ENCODE measurements around the gene BMPR1A. TPM values are rescaled to one million over a fixed set of nuclear protein-coding genes. Genes with fewer than 3 reads are reported as not detected.

BMPR1A gene
- total RNA-seq, 1 experiment from 2014 or later, result 94.3 TPM

- POLR2A ChIA-PET, result no interaction called here
- in situ Hi-C loops (cut with HindIII; ENCODE audit: low pct_unique_long_range_greater_than_20kb, low sequenced_read_pairs), result no loop called here
- no TSS peak for BruUV-seq (replicated peaks)
Measured at GRCh38 chr10:86790394-86790793, 34.0 kb downstream of the BMPR1A start.

GRCh38 chr10:86792461-86793167 lies 36.2 kb downstream of the BMPR1A start:
- Histone ChIP-seq H3K4me1 (ENCODE audit: control insufficient read depth, insufficient read depth, low read length) (peaks cover 12% of the 10 kb centered on the region; the same call in 1 of the 2 replicates), H3K36me3 (ENCODE audit: control insufficient read depth, insufficient read depth, low read length) (no peaks in the 10 kb centered on the region), H3K27me3 (ENCODE audit: control insufficient read depth, insufficient read depth, low read length) (no peaks in the 10 kb centered on the region), H3K9me3 (ENCODE audit: control insufficient read depth, insufficient read depth, low read depth, low read length) (no peaks in the 10 kb centered on the region), H3K27ac (ENCODE audit: low read length) (no peak overlapping the region), H3K4me3 (ENCODE audit: low read depth in 2 of 2, low read length in 2 of 2) (no peak overlapping the region)
- no peak for TF ChIP-seq SIN3A (IDR thresholded peaks at IDR 0.05; ENCODE audit: borderline replicate concordance, insufficient read depth, low read depth, low read length)
- TF ChIP-seq POLR2AphosphoS5 (IDR thresholded peaks at IDR 0.05; ENCODE audit: low read depth, low read length), result no peak
- TF ChIP-seq REST (IDR thresholded peaks at IDR 0.05; ENCODE audit: insufficient read depth in 1 of 2, low read depth in 2 of 2, low read length in 1 of 2), result no peak
- no peak for TF ChIP-seq TCF7L2 (IDR thresholded peaks at IDR 0.05; ENCODE audit: low read depth, low read length)
- no peak for TF ChIP-seq CTCF (IDR thresholded peaks at IDR 0.05)
- DNase-seq (ENCODE audit: low read depth, low spot score), result no peak
- intact Hi-C loops (cut with micrococcal nuclease; ENCODE audit: unreplicated experiment) (no loop called here), in situ Hi-C loops (cut with HindIII; ENCODE audit: low pct_unique_long_range_greater_than_20kb, low sequenced_read_pairs) (no loop called here)
- ChIA-PET CTCF (no interaction called here), POLR2A (interaction anchor here (0.6 kb wide), 1 partner anchor 34 kb away, joined by 11 read pairs; no protein-coding TSS in a partner anchor)
- 0 out of 2 replicates have a peak, but pooled peaks have one; percentile 54 for ATAC-seq
- no TSS peak for BruUV-seq (replicated peaks)

More at GRCh38 chr10:86790394-86790793, 34.0 kb downstream of the BMPR1A start:
- Histone ChIP-seq H3K4me3 (ENCODE audit: low read depth in 2 of 2, low read length in 2 of 2) (no peak overlapping the region), H3K27me3 (ENCODE audit: control insufficient read depth, insufficient read depth, low read length) (no peaks in the 10 kb centered on the region), H3K4me1 (ENCODE audit: control insufficient read depth, insufficient read depth, low read length) (peaks cover 19% of the 10 kb centered on the region), H3K27ac (ENCODE audit: low read length) (no peak overlapping the region), H3K36me3 (ENCODE audit: control insufficient read depth, insufficient read depth, low read length) (no peaks in the 10 kb centered on the region), H3K9me3 (ENCODE audit: control insufficient read depth, insufficient read depth, low read depth, low read length) (no peaks in the 10 kb centered on the region)
- TF ChIP-seq POLR2AphosphoS5 (IDR thresholded peaks at IDR 0.05; ENCODE audit: low read depth, low read length), result no peak
- no peak for TF ChIP-seq REST (IDR thresholded peaks at IDR 0.05; ENCODE audit: insufficient read depth in 1 of 2, low read depth in 2 of 2, low read length in 1 of 2)
- no peak for TF ChIP-seq SIN3A (IDR thresholded peaks at IDR 0.05; ENCODE audit: borderline replicate concordance, insufficient read depth, low read depth, low read length)
- TF ChIP-seq CTCF (IDR thresholded peaks at IDR 0.05), result no peak
- no peak for TF ChIP-seq TCF7L2 (IDR thresholded peaks at IDR 0.05; ENCODE audit: low read depth, low read length)
- intact Hi-C loops (cut with micrococcal nuclease; ENCODE audit: unreplicated experiment), result no loop called here
- no peak for ATAC-seq
- no peak for DNase-seq (ENCODE audit: low read depth, low spot score)
- CTCF ChIA-PET, result interaction anchor here (0.7 kb wide), 1 partner anchor 12 kb away, joined by 4 read pairs; no protein-coding TSS in a partner anchor

Measured in Panc1 (cell line).